Measurements from ENCODE around the gene LZTR1.

- no peak for TF ChIP-seq CTCF (IDR thresholded peaks at IDR 0.05; ENCODE audit: poor library complexity)
- TF ChIP-seq EZH2 (IDR thresholded peaks at IDR 0.05; ENCODE audit: borderline replicate concordance) = no peak
Observed at GRCh38 chr22:21031545-21032036, 49.5 kb downstream of the LZTR1 start.

Measured in hepatocyte (in vitro differentiated cells).